Neural cell (in vitro differentiated cells): Measurements from ENCODE around the gene TNS3. TPM values are rescaled to one million over a fixed set of nuclear protein-coding genes. Genes with fewer than 3 reads are reported as not detected.
A peak's percentile ranks its signal among the peaks of the same experiment; 100 is the strongest.

Source experiments
- H2AFZ ChIP-seq: fragments of 200-600, 300-800 bp; sonication (generic), shearing (Covaris generic); 2 replicates; pipeline ENCODE4 v1.6.0; 2014; ENCODE audit warnings: low read depth, mild to moderate bottlenecking, antibody characterized with exemption, low read length, moderate library complexity
- H3F3A ChIP-seq: fragments of 200-600 bp; shearing (Covaris generic); 2 replicates; pipeline ENCODE4 v1.6.1; 2016; ENCODE audit warnings: mild to moderate bottlenecking, moderate library complexity, mixed read lengths, antibody characterized with exemption, low read length; ENCODE audit not compliant: insufficient read depth, poor library complexity, severe bottlenecking
- H3K27ac ChIP-seq: fragments of 200-600, 300-800 bp; sonication (generic), shearing (Covaris generic); 2 replicates; pipeline ENCODE4 v1.5.1; 2014; ENCODE audit warnings: mild to moderate bottlenecking, low read length, moderate library complexity
- H3K27me3 ChIP-seq: fragments of 300-800, 200-600 bp; sonication (generic), shearing (Covaris generic); 2 replicates; pipeline ENCODE4 v1.6.0; 2014; ENCODE audit warnings: mild to moderate bottlenecking, low read depth, low read length, moderate library complexity; ENCODE audit not compliant: insufficient read depth
- H3K36me3 ChIP-seq: fragments of 300-800, 200-600 bp; sonication (generic), shearing (Covaris generic); 2 replicates; pipeline ENCODE4 v1.5.1; 2014; ENCODE audit warnings: mild to moderate bottlenecking, antibody characterized with exemption, low read length, moderate library complexity; ENCODE audit not compliant: insufficient read depth
- H3K4me2 ChIP-seq: fragments of 300-800, 200-600 bp; sonication (generic), shearing (Covaris generic); 2 replicates; pipeline ENCODE4 v1.6.0; 2014; ENCODE audit warnings: mild to moderate bottlenecking, low read length
- H3K4me3 ChIP-seq: fragments of 300-800, 200-600 bp; sonication (generic), shearing (Covaris generic); 2 replicates; pipeline ENCODE4 v1.5.1; 2014; ENCODE audit warnings: mild to moderate bottlenecking, low read length, moderate library complexity
- H3K79me2 ChIP-seq: fragments of 200-600 bp; shearing (Covaris generic); replicated peaks from 2 replicates; pipeline ENCODE4 v1.6.0; 2014; ENCODE audit warnings: mild to moderate bottlenecking, low read length, moderate library complexity; ENCODE audit not compliant: insufficient read depth
- H3K9ac ChIP-seq: fragments of 300-800, 200-600 bp; sonication (generic), shearing (Covaris generic); 2 replicates; pipeline ENCODE4 v1.6.1; 2016; ENCODE audit warnings: mild to moderate bottlenecking, low read length, mixed read lengths
- H3K9me2 ChIP-seq: fragments of 200-600 bp; shearing (Covaris generic); 2 replicates; pipeline ENCODE4 v1.6.1; 2016; ENCODE audit warnings: mild to moderate bottlenecking, low read length, mixed read lengths; ENCODE audit not compliant: insufficient read depth
- H3K9me3 ChIP-seq: fragments of 200-600, 300-800 bp; sonication (generic), shearing (Covaris generic); 2 replicates; pipeline ENCODE4 v1.6.1; 2016; ENCODE audit warnings: mild to moderate bottlenecking, mixed run types, low read length, moderate library complexity, mixed read lengths
- H4K20me1 ChIP-seq: fragments of 200-600 bp; shearing (Covaris generic); 2 replicates; pipeline ENCODE4 v1.6.1; 2016; ENCODE audit warnings: mild to moderate bottlenecking, mixed run types; ENCODE audit not compliant: insufficient read depth
- CTCF ChIP-seq: fragments of 450-650 bp; IDR thresholded peaks from 2 replicates; pipeline ENCODE4 v1.5.1; 2014; ENCODE audit warnings: antibody characterized with exemption, mild to moderate bottlenecking, moderate library complexity; ENCODE audit not compliant: poor library complexity, severe bottlenecking
- EP300 ChIP-seq: fragments of 450-650 bp; conservative IDR thresholded peaks from 2 replicates; pipeline ENCODE4 v1.6.1; 2014; ENCODE audit warnings: antibody characterized with exemption, mild to moderate bottlenecking, moderate library complexity; ENCODE audit not compliant: poor library complexity, severe bottlenecking
- EZH2 ChIP-seq: fragments of 200-600, 300-800 bp; shearing (Covaris generic), sonication (generic); IDR thresholded peaks from 2 replicates; pipeline ENCODE4 v1.6.1; 2014; ENCODE audit warnings: antibody characterized with exemption, low read length, borderline replicate concordance, mild to moderate bottlenecking; ENCODE audit not compliant: insufficient read depth, poor library complexity, severe bottlenecking
- MXI1 ChIP-seq: fragments of 450-650 bp; conservative IDR thresholded peaks from 2 replicates; pipeline ENCODE4 v1.6.1; 2014; ENCODE audit warnings: antibody characterized with exemption, mild to moderate bottlenecking; ENCODE audit not compliant: poor library complexity, severe bottlenecking
- POLR2AphosphoS5 ChIP-seq: IDR thresholded peaks from 2 replicates; pipeline ENCODE4 v1.6.1; 2012
- RAD21 ChIP-seq: fragments of 450-650 bp; conservative IDR thresholded peaks from 2 replicates; pipeline ENCODE4 v1.6.1; 2014; ENCODE audit warnings: antibody characterized with exemption, mild to moderate bottlenecking, moderate library complexity
- REST ChIP-seq: IDR thresholded peaks from 2 replicates; pipeline ENCODE4 v1.6.1; 2012; ENCODE audit warnings: borderline replicate concordance
- SMC3 ChIP-seq: fragments of 450-650 bp; conservative IDR thresholded peaks from 2 replicates; pipeline ENCODE4 v1.6.1; 2014; ENCODE audit warnings: antibody characterized with exemption, mild to moderate bottlenecking, moderate library complexity; ENCODE audit not compliant: poor library complexity
- TAF1 ChIP-seq: IDR thresholded peaks from 2 replicates; pipeline ENCODE4 v1.6.1; 2012; ENCODE audit warnings: low read depth
- polyA plus RNA-seq: library from polyadenylated mRNA; depleted of rRNA; stranded (reverse); fragments of >200 nt; gene quantifications from 2 replicates; pipeline ENCODE4 v1.2.3, GENCODE V29; 2014

Gene TNS3
- polyA plus RNA-seq, 1 donor from 2014 or later, result 0.58 TPM

GRCh38 chr7:47534322-47535034 is 47.4 kb downstream of the TNS3 start:
- no peak overlapping the region for H3K27ac ChIP-seq
- no peak for TF ChIP-seq MXI1
- TF ChIP-seq RAD21, result no peak
- no peak for TF ChIP-seq EP300
- peak; percentile 30 for TF ChIP-seq CTCF
- H4K20me1 ChIP-seq, result no peaks in the 10 kb centered on the region
- H3K9me3 ChIP-seq, result no peaks in the 10 kb centered on the region
- H2AFZ ChIP-seq, result no peak overlapping the region
- no peak overlapping the region for H3K4me2 ChIP-seq
- H3K36me3 ChIP-seq, result no peaks in the 10 kb centered on the region
- H3K4me3 ChIP-seq, result no peak overlapping the region
- H3K27me3 ChIP-seq, result peaks cover 30% of the 10 kb centered on the region
- peaks cover 11% of the 10 kb centered on the region for H3K79me2 ChIP-seq
- no peaks in the 10 kb centered on the region for H3K9me2 ChIP-seq
- peaks cover 6% of the 10 kb centered on the region for H3F3A ChIP-seq
- no peak overlapping the region for H3K9ac ChIP-seq

GRCh38 chr7:47531584-47532492 is 50.1 kb downstream of the TNS3 start:
- Histone ChIP-seq H3K9ac (no peak overlapping the region), H3K27ac (no peak overlapping the region), H3K79me2 (peaks cover 11% of the 10 kb centered on the region), H3K27me3 (peaks cover 13% of the 10 kb centered on the region), H3K4me2 (no peak overlapping the region), H3K9me3 (no peaks in the 10 kb centered on the region), H4K20me1 (no peaks in the 10 kb centered on the region), H2AFZ (no peak overlapping the region), H3K4me3 (no peak overlapping the region), H3F3A (peaks cover 6% of the 10 kb centered on the region), H3K9me2 (no peaks in the 10 kb centered on the region), H3K36me3 (no peaks in the 10 kb centered on the region)
- no peak for TF ChIP-seq TAF1
- TF ChIP-seq SMC3, result no peak
- no peak for TF ChIP-seq EZH2

- Histone ChIP-seq H3K79me2 (peaks cover 11% of the 10 kb centered on the region), H3K27ac (no peak overlapping the region), H4K20me1 (no peaks in the 10 kb centered on the region), H3K4me2 (no peak overlapping the region), H3K9me2 (no peaks in the 10 kb centered on the region), H3K36me3 (no peaks in the 10 kb centered on the region), H3K27me3 (no peaks in the 10 kb centered on the region), H3K4me3 (no peak overlapping the region), H3F3A (peaks cover 3% of the 10 kb centered on the region), H3K9me3 (no peaks in the 10 kb centered on the region), H3K9ac (no peak overlapping the region), H2AFZ (no peak overlapping the region)
- TF ChIP-seq POLR2AphosphoS5 (no peak), REST (no peak), TAF1 (no peak), SMC3 (no peak), EZH2 (no peak), CTCF (no peak), MXI1 (no peak), RAD21 (no peak), EP300 (no peak)
Observed at GRCh38 chr7:47529826-47530555, 51.9 kb downstream of the TNS3 start.
